Coronary artery (tissue), 2 donors: ENCODE data around the gene IGSF9.
"Not testable (repeated sequence)": the region's sequence is repeated elsewhere in the genome, so short reads cannot be mapped to it uniquely, and the experiment has no call there.

Experiments used
- DNase-seq: peaks from one replicate; pipeline ENCODE4 v3.0.0-alpha.2; 2017; ENCODE audit warnings: low spot score
- H3K27ac ChIP-seq, 2 donors: fragments of 200-600 bp; sonication (generic); one replicate each; pipeline ENCODE4 v1.5.1; 2016 to 2019
- H3K4me3 ChIP-seq: fragments of 200-600 bp; sonication (generic); 2 replicates; pipeline ENCODE4 v1.5.1; 2016; ENCODE audit warnings: mild to moderate bottlenecking, moderate library complexity
- CTCF ChIP-seq: fragments of 200-600 bp; sonication (generic); IDR thresholded peaks from one replicate; pipeline ENCODE4 v1.5.1; 2019; ENCODE audit warnings: antibody characterized with exemption

Gene IGSF9

GRCh38 chr1:159902541-159902940, 42.9 kb downstream of the IGSF9 start:
- Histone ChIP-seq H3K27ac (no peak overlapping the region), H3K4me3 (no peak overlapping the region)
- TF ChIP-seq CTCF = no peak
- no peak for DNase-seq

- no peak for TF ChIP-seq CTCF
- DNase-seq = no peak
- Histone ChIP-seq H3K27ac (peak overlapping the region; percentile 32 to 68), H3K4me3 (no peak overlapping the region)
Measured at GRCh38 chr1:159900755-159901360, 44.6 kb downstream of the IGSF9 start.

- no peak for TF ChIP-seq CTCF
- Histone ChIP-seq H3K27ac (peak within 1 kb of the TSS; percentile 32 to 68), H3K4me3 (peak within 1 kb of the TSS; percentile 29)
- DNase-seq = peak; percentile 92
Measured at GRCh38 chr1:159900086-159900680, 45.2 kb downstream of the IGSF9 start, which contains the start of gene CFAP45. CFAP45 (minus strand) TSS chr1:159900165; CDS start chr1:159900098, 67 bp downstream.

- DNase-seq = not testable (repeated sequence)
- peak overlapping the region; percentile 32 to 68 for H3K27ac ChIP-seq
- peak overlapping the region; percentile 29 for H3K4me3 ChIP-seq
Measured at GRCh38 chr1:159899634-159900033, 45.8 kb downstream of the IGSF9 start.

- no peak overlapping the region for H3K27ac ChIP-seq
- no peak for TF ChIP-seq CTCF
- no peak for DNase-seq
- no peak overlapping the region for H3K4me3 ChIP-seq
Measured at GRCh38 chr1:159898527-159898926, 46.9 kb downstream of the IGSF9 start.

GRCh38 chr1:159897962-159898361, 47.5 kb downstream of the IGSF9 start:
- H3K4me3 ChIP-seq = no peak overlapping the region
- no peak for TF ChIP-seq CTCF
- DNase-seq = no peak
- no peak overlapping the region for H3K27ac ChIP-seq

GRCh38 chr1:159896546-159896930, 48.9 kb downstream of the IGSF9 start:
- DNase-seq = no peak
- Histone ChIP-seq H3K4me3 (no peak overlapping the region), H3K27ac (peak overlapping the region in 1 of 2 donors; percentile 61)
- no peak for TF ChIP-seq CTCF
